CD14-positive monocyte (primary cell): ENCODE results near the gene ATP2A2. TPM values are rescaled to one million over a fixed set of nuclear protein-coding genes. Genes with fewer than 3 reads are reported as not detected.
"Not testable (repeated sequence)": the region's sequence is repeated elsewhere in the genome, so short reads cannot be mapped to it uniquely, and the experiment has no call there.

Experiments used
- DNase-seq, 3 donors: peaks; one replicate each; pipeline ENCODE4 v3.0.0-alpha.2; 2011 to 2022
- H2AFZ ChIP-seq: 2 replicates; pipeline ENCODE4 v1.6.0; 2012; ENCODE audit warnings: mild to moderate bottlenecking, low read depth, low read length, inconsistent platforms; ENCODE audit not compliant: insufficient read depth, poor library complexity, severe bottlenecking
- H3K27ac ChIP-seq, 2 donors: 1 replicate in 1 of 2; 2 replicates in 1 of 2; pipeline ENCODE4 v1.5.1; 2012 to 2013; ENCODE audit warnings: low read length in 2 of 2, control low read depth in 1 of 2, inconsistent platforms in 1 of 2, low read depth in 1 of 2, mild to moderate bottlenecking in 1 of 2
- H3K27me3 ChIP-seq, 2 donors: one replicate each; pipeline versions ENCODE4 v1.6.0 to v1.6.1; 2011 to 2013; ENCODE audit warnings: low read length in 2 of 2; ENCODE audit not compliant: control insufficient read depth in 2 of 2, insufficient read depth in 2 of 2
- H3K36me3 ChIP-seq, 2 donors: replicated peaks in 1 of 2; 1 replicate in 1 of 2; 2 replicates in 1 of 2; pipeline versions ENCODE4 v1.5.1 to v1.6.1; 2012 to 2013; ENCODE audit warnings: low read length in 2 of 2, control low read depth in 1 of 2, inconsistent platforms in 1 of 2, mild to moderate bottlenecking in 1 of 2; ENCODE audit not compliant: insufficient read depth in 2 of 2, control insufficient read depth in 1 of 2
- H3K4me1 ChIP-seq, 2 donors: 1 replicate in 1 of 2; 2 replicates in 1 of 2; pipeline versions ENCODE4 v1.5.1 to v1.6.1; 2012 to 2013; ENCODE audit warnings: low read length in 2 of 2, control low read depth in 1 of 2, inconsistent platforms in 1 of 2, mild to moderate bottlenecking in 1 of 2, moderate library complexity in 1 of 2; ENCODE audit not compliant: insufficient read depth in 2 of 2, control insufficient read depth in 1 of 2
- H3K4me2 ChIP-seq: replicated peaks from 2 replicates; pipeline ENCODE3; 2012; ENCODE audit warnings: low read length, moderate library complexity, mild to moderate bottlenecking; ENCODE audit not compliant: poor library complexity, severe bottlenecking; ENCODE audit errors: extremely low read depth
- H3K4me3 ChIP-seq, 3 experiments: fragments of 200-600 bp in 1 of 3; sonication (generic) in 1 of 3; replicated peaks in 1 of 3; 1 replicate in 2 of 3; 2 replicates in 1 of 3; pipeline ENCODE4 v1.5.1; 2011 to 2013; ENCODE audit warnings: low read length in 3 of 3, mild to moderate bottlenecking in 3 of 3, control low read depth in 2 of 3, low read depth in 2 of 3, inconsistent platforms in 1 of 3, moderate library complexity in 1 of 3
- H3K79me2 ChIP-seq: 2 replicates; pipeline ENCODE4 v1.6.0; 2012; ENCODE audit warnings: mild to moderate bottlenecking, control low read depth, inconsistent platforms, low read length, moderate library complexity; ENCODE audit not compliant: insufficient read depth
- H3K9ac ChIP-seq: 2 replicates; pipeline ENCODE4 v1.6.0; 2017; ENCODE audit warnings: low read length, mild to moderate bottlenecking; ENCODE audit not compliant: insufficient read depth, poor library complexity, severe bottlenecking
- H3K9me3 ChIP-seq, 2 donors: replicated peaks in 1 of 2; 1 replicate in 1 of 2; 2 replicates in 1 of 2; pipeline versions ENCODE4 v1.5.1 to v1.6.1; 2012 to 2013; ENCODE audit warnings: low read length in 2 of 2, control low read depth in 1 of 2; ENCODE audit not compliant: control insufficient read depth in 1 of 2, insufficient read depth in 1 of 2
- H4K20me1 ChIP-seq: 2 replicates; pipeline ENCODE4 v1.6.0; 2012; ENCODE audit warnings: mild to moderate bottlenecking, low read length, control low read depth, moderate library complexity; ENCODE audit not compliant: insufficient read depth
- H3K27ac Mint-ChIP-seq, 7 donors: one replicate each; pipeline ENCODE4 v1.8.0; 2020; ENCODE audit warnings: mild to moderate bottlenecking in 7 of 7, mixed read lengths in 7 of 7, moderate library complexity in 6 of 7, inconsistent platforms in 2 of 7
- H3K27me3 Mint-ChIP-seq, 3 donors: one replicate each; pipeline ENCODE4 v1.8.0; 2021 to 2022; ENCODE audit warnings: low read depth in 3 of 3, mild to moderate bottlenecking in 3 of 3, mixed read lengths in 3 of 3, moderate library complexity in 3 of 3, inconsistent platforms in 1 of 3
- H3K36me3 Mint-ChIP-seq, 2 donors: one replicate each; pipeline ENCODE4 v1.8.0; 2020; ENCODE audit warnings: mixed read lengths in 2 of 2, inconsistent platforms in 1 of 2, mild to moderate bottlenecking in 1 of 2
- H3K4me1 Mint-ChIP-seq: one replicate; pipeline ENCODE4 v1.8.0; 2020; ENCODE audit warnings: mild to moderate bottlenecking, mixed read lengths
- H3K4me3 Mint-ChIP-seq, 2 donors: one replicate each; pipeline ENCODE4 v1.8.0; 2020; ENCODE audit warnings: mild to moderate bottlenecking in 2 of 2, mixed read lengths in 2 of 2, moderate library complexity in 1 of 2
- H3K9me3 Mint-ChIP-seq, 7 donors: one replicate each; pipeline ENCODE4 v1.8.0; 2020 to 2022; ENCODE audit warnings: mixed read lengths in 7 of 7, mild to moderate bottlenecking in 6 of 7, moderate library complexity in 6 of 7, inconsistent platforms in 2 of 7
- WGBS: methylation state at CpG from one replicate; pipeline ENCODE4 v1.1.5; 2013; ENCODE audit warnings: missing lambda C conversion rate; ENCODE audit not compliant: insufficient coverage; 5-methylcytosine and 5-hydroxymethylcytosine counted together
- intact Hi-C, 2 donors: fragments of 100-400 bp; cut with micrococcal nuclease; formaldehyde crosslinking; loops; one replicate each; pipeline versions ENCODE4 v1.15.0 to v1.15.1; 2023
- polyA plus RNA-seq, 3 donors: library from polyadenylated mRNA; depleted of rRNA in 1 of 3; unstranded in 2 of 3; stranded (reverse) in 1 of 3; fragments of 300-500 nt in 2 of 3; fragments of >200 nt in 1 of 3; fragmentation: Illumina TruSeq in 2 of 3; gene quantifications; 1 replicate in 2 of 3; 2 replicates in 1 of 3; pipeline ENCODE4 v1.2.3, GENCODE V29; 2012 to 2021
- TF ChIP-seq, protein P1 (sequence below): fragments of 200-600 bp; IDR thresholded peaks from one replicate; pipeline ENCODE4 v1.8.0; 2022; ENCODE audit warnings: antibody characterized with exemption, mild to moderate bottlenecking

ATP2A2 gene
- polyA plus RNA-seq, 3 donors = 4.5 to 83.1 (median 6.9) TPM

- Mint-ChIP-seq H3K27me3 (peaks cover 0 to 3% (median 1%) of the 10 kb centered on the region in 3 donors), H3K27ac (peak overlapping the region in 3 of 7 donors; percentile 37 to 63 (median 49)), H3K9me3 (no peaks in the 10 kb centered on the region), H3K4me3 (no peak overlapping the region), H3K4me1 (peaks cover 4% of the 10 kb centered on the region), H3K36me3 (peaks cover 58 to 71% of the 10 kb centered on the region in 2 donors)
- no peak for DNase-seq
- intact Hi-C loops = no loop called here
- H3K9ac ChIP-seq = no peak overlapping the region
- H2AFZ ChIP-seq = no peak overlapping the region
- H3K36me3 ChIP-seq = peaks cover 65 to 78% of the 10 kb centered on the region in 2 donors
- no peaks in the 10 kb centered on the region for H3K27me3 ChIP-seq
- no peaks in the 10 kb centered on the region for H4K20me1 ChIP-seq
- H3K9me3 ChIP-seq = no peaks in the 10 kb centered on the region
- TF ChIP-seq, protein P1, sequence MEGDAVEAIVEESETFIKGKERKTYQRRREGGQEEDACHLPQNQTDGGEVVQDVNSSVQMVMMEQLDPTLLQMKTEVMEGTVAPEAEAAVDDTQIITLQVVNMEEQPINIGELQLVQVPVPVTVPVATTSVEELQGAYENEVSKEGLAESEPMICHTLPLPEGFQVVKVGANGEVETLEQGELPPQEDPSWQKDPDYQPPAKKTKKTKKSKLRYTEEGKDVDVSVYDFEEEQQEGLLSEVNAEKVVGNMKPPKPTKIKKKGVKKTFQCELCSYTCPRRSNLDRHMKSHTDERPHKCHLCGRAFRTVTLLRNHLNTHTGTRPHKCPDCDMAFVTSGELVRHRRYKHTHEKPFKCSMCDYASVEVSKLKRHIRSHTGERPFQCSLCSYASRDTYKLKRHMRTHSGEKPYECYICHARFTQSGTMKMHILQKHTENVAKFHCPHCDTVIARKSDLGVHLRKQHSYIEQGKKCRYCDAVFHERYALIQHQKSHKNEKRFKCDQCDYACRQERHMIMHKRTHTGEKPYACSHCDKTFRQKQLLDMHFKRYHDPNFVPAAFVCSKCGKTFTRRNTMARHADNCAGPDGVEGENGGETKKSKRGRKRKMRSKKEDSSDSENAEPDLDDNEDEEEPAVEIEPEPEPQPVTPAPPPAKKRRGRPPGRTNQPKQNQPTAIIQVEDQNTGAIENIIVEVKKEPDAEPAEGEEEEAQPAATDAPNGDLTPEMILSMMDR = no peak
- H3K4me3 ChIP-seq = no peak overlapping the region
- no peak overlapping the region for H3K4me2 ChIP-seq
- peaks cover 1 to 2% of the 10 kb centered on the region in 2 donors for H3K4me1 ChIP-seq
- no peaks in the 10 kb centered on the region for H3K79me2 ChIP-seq
- no CpG with 5 or more reads among the region's 2 CpGs for whole genome bisulfite sequencing
- no peak overlapping the region for H3K27ac ChIP-seq
Observed at GRCh38 chr12:110373425-110373824, 92.4 kb downstream of the ATP2A2 start.

DNA sequence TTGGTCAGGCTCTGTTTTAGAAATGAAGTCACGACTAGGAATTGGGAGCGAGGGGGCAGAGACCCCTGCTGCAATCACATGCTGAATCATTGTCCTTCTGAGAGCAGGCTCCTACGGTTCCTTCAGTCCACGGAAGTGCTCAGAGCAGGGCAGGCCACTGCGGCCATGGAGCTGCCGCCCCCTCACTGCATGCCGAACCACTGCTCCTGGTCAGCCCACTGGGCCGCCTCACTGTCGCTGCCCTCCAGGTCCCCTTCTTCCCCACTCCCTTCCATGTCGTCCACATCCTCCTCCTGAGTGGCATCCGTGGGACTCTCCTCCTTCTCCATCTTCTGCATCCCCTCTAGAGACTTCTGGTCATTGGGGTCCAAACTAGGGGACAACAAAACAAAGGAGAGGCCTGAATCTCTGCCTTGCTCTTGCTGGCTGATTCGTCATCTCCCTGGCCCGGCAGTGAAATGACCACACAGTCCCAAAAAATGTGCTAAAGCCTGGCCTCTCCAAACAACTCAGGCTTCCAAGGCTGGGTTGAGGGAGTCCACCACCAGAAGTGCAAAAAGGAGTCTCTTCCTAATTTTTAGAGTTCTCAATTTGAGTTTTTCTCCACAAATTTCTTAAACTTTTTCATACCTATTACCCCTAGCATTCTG, 93.0 kb downstream of the ATP2A2 start:
- peak overlapping the region in 3 of 7 donors; percentile 6 to 50 (median 8) for H3K27ac Mint-ChIP-seq
- H3K27me3 Mint-ChIP-seq = peaks cover 0 to 3% (median 1%) of the 10 kb centered on the region in 3 donors
- Histone ChIP-seq H3K27ac (no peak overlapping the region), H3K27me3 (no peaks in the 10 kb centered on the region), H3K9me3 (no peaks in the 10 kb centered on the region), H3K9ac (no peak overlapping the region), H3K4me1 (peaks cover 8 to 9% of the 10 kb centered on the region in 2 donors), H3K4me3 (no peak overlapping the region), H3K4me2 (no peak overlapping the region), H4K20me1 (no peaks in the 10 kb centered on the region), H3K79me2 (no peaks in the 10 kb centered on the region), H2AFZ (no peak overlapping the region), H3K36me3 (peaks cover 66 to 81% of the 10 kb centered on the region in 2 donors)
- H3K36me3 Mint-ChIP-seq = peaks cover 65 to 76% of the 10 kb centered on the region in 2 donors
- intact Hi-C loops = no loop called here
- 97% methylated on average over 13 of the region's 13 CpGs for WGBS
- no peak for DNase-seq
- TF ChIP-seq, protein P1 = no peak
- no peak overlapping the region for H3K4me3 Mint-ChIP-seq
- no peaks in the 10 kb centered on the region for H3K9me3 Mint-ChIP-seq
- H3K4me1 Mint-ChIP-seq = peaks cover 8% of the 10 kb centered on the region

- H3K27me3 Mint-ChIP-seq = not testable (repeated sequence)
- peak overlapping the region; percentile 32 to 79 (median 74) for H3K27ac Mint-ChIP-seq
Observed at GRCh38 chr12:110378131-110378790, 97.2 kb downstream of the ATP2A2 start.

More at GRCh38 chr12:110378131-110378790, 97.2 kb downstream of the ATP2A2 start:
- intact Hi-C loops, H3K27me3 ChIP-seq, H3K27ac ChIP-seq, H2AFZ ChIP-seq, H3K9me3 ChIP-seq, DNase-seq, H4K20me1 ChIP-seq, H3K9ac ChIP-seq, H3K9me3 Mint-ChIP-seq, H3K4me3 Mint-ChIP-seq, H3K79me2 ChIP-seq, H3K4me2 ChIP-seq, H3K4me3 ChIP-seq: not testable (repeated sequence)
- H3K36me3 ChIP-seq = peaks cover 67 to 84% of the 10 kb centered on the region in 2 donors
- Mint-ChIP-seq H3K36me3 (peaks cover 69 to 91% of the 10 kb centered on the region in 2 donors), H3K4me1 (peaks cover 18% of the 10 kb centered on the region)
- WGBS = 100% methylated on average over 3 of the region's 17 CpGs
- H3K4me1 ChIP-seq = peaks cover 18% of the 10 kb centered on the region in 2 donors
